GM12801 (cell line): ENCODE results near the gene GRK5.

Experiments used
- CTCF ChIP-seq: IDR thresholded peaks from one replicate; pipeline ENCODE4 v1.5.1; 2011; ENCODE audit warnings: control low read depth; ENCODE audit not compliant: insufficient read length; ENCODE audit errors: extremely low read depth

GRK5 gene

GRCh38 chr10:119469325-119469707 lies 261.9 kb downstream of the GRK5 start:
- TF ChIP-seq CTCF = no peak

GRCh38 chr10:119469846-119470245 lies 262.5 kb downstream of the GRK5 start:
- no peak for TF ChIP-seq CTCF

- no peak for TF ChIP-seq CTCF
Measured at GRCh38 chr10:119470920-119471702, 263.7 kb downstream of the GRK5 start.

GRCh38 chr10:119473771-119474170 lies 266.4 kb downstream of the GRK5 start:
- TF ChIP-seq CTCF = no peak

- TF ChIP-seq CTCF = no peak
Measured at GRCh38 chr10:119474606-119475005, 267.2 kb downstream of the GRK5 start.

- no peak for TF ChIP-seq CTCF
Measured at GRCh38 chr10:119477444-119477843, 270.1 kb downstream of the GRK5 start.

GRCh38 chr10:119478111-119478802 lies 270.9 kb downstream of the GRK5 start:
- no peak for TF ChIP-seq CTCF
